ENCODE measurements around the gene BCO2. TPM values are rescaled to one million over a fixed set of nuclear protein-coding genes. Genes with fewer than 3 reads are reported as not detected.

Gene BCO2
- total RNA-seq, 1 experiment from 2014 or later: 2.5 TPM

DNA sequence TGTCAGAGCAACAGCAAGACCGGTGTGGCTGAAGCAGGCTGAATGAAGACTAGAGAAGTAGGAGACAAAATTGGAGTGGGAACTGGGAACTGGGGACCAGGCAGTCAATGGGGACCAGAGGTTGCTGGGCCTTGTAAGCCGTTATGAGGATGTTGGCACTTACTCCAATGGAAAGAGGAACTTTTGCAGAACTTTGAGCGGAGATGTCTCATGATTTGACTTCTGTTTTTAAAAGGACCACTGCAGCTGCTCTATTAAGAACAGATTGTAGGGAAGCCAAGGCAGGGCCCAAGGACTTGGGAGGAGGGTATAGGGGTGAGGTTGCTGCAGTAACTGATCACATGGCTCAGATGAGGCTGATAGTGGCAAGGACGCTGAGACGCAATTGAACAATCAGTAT is 45.7 kb upstream of the BCO2 start:
- BruUV-seq (replicated peaks): no TSS peak
- CTCF ChIA-PET: no interaction called here
- POLR2A ChIA-PET (ENCODE audit: low non-redundant PET): no interaction called here

GRCh38 chr11:112132737-112133136 is 42.6 kb upstream of the BCO2 start:
- H3K4me1 ChIP-seq (ENCODE audit: insufficient read depth, low read length, poor library complexity, severe bottlenecking): peaks cover 20% of the 10 kb centered on the region
- DNase-seq (ENCODE audit: low spot score): no peak
- POLR2A ChIA-PET (ENCODE audit: low non-redundant PET): no interaction called here

More for the DNA sequence above, 45.7 kb upstream of the BCO2 start:
- Histone ChIP-seq H3K27me3 (replicated peaks; ENCODE audit: insufficient read depth, low read depth, low read length, poor library complexity) (no peaks in the 10 kb centered on the region), H3K36me3 (ENCODE audit: insufficient read depth, low read length, poor library complexity, severe bottlenecking) (no peaks in the 10 kb centered on the region), H3K4me3 (ENCODE audit: low read depth, low read length, poor library complexity, severe bottlenecking) (no peak overlapping the region), H3K27ac (ENCODE audit: low read depth, low read length, poor library complexity, severe bottlenecking) (no peak overlapping the region), H3K4me1 (ENCODE audit: insufficient read depth, low read length, poor library complexity, severe bottlenecking) (peaks cover 20% of the 10 kb centered on the region), H3K9me3 (ENCODE audit: low read depth, low read length, poor library complexity, severe bottlenecking) (no peaks in the 10 kb centered on the region)
- DNase-seq (ENCODE audit: low spot score): no peak
- intact Hi-C loops (cut with micrococcal nuclease; ENCODE audit: unreplicated experiment): no loop called here
- TF ChIP-seq EZH2 (IDR thresholded peaks at IDR 0.05; ENCODE audit: borderline replicate concordance, low read depth, low read length, poor library complexity, severe bottlenecking): no peak
- TF ChIP-seq, protein P1, sequence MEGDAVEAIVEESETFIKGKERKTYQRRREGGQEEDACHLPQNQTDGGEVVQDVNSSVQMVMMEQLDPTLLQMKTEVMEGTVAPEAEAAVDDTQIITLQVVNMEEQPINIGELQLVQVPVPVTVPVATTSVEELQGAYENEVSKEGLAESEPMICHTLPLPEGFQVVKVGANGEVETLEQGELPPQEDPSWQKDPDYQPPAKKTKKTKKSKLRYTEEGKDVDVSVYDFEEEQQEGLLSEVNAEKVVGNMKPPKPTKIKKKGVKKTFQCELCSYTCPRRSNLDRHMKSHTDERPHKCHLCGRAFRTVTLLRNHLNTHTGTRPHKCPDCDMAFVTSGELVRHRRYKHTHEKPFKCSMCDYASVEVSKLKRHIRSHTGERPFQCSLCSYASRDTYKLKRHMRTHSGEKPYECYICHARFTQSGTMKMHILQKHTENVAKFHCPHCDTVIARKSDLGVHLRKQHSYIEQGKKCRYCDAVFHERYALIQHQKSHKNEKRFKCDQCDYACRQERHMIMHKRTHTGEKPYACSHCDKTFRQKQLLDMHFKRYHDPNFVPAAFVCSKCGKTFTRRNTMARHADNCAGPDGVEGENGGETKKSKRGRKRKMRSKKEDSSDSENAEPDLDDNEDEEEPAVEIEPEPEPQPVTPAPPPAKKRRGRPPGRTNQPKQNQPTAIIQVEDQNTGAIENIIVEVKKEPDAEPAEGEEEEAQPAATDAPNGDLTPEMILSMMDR (conservative IDR thresholded peaks at IDR 0.05; ENCODE audit: low read depth, low read length): no peak

GRCh38 chr11:112134473-112134872 is 40.8 kb upstream of the BCO2 start:
- ChIA-PET CTCF (no interaction called here), POLR2A (ENCODE audit: low non-redundant PET) (no interaction called here)
- H3K27me3 ChIP-seq (replicated peaks; ENCODE audit: insufficient read depth, low read depth, low read length, poor library complexity): no peaks in the 10 kb centered on the region
- H3K36me3 ChIP-seq (ENCODE audit: insufficient read depth, low read length, poor library complexity, severe bottlenecking): no peaks in the 10 kb centered on the region
- no peak overlapping the region for H3K4me3 ChIP-seq (ENCODE audit: low read depth, low read length, poor library complexity, severe bottlenecking)
- TF ChIP-seq EZH2 (IDR thresholded peaks at IDR 0.05; ENCODE audit: borderline replicate concordance, low read depth, low read length, poor library complexity, severe bottlenecking): no peak
- TF ChIP-seq, protein P1 (conservative IDR thresholded peaks at IDR 0.05; ENCODE audit: low read depth, low read length): no peak
- no peak for DNase-seq (ENCODE audit: low spot score)
- H3K9me3 ChIP-seq (ENCODE audit: low read depth, low read length, poor library complexity, severe bottlenecking): no peaks in the 10 kb centered on the region
- no peak overlapping the region for H3K27ac ChIP-seq (ENCODE audit: low read depth, low read length, poor library complexity, severe bottlenecking)
- intact Hi-C loops (cut with micrococcal nuclease; ENCODE audit: unreplicated experiment): no loop called here
- H3K4me1 ChIP-seq (ENCODE audit: insufficient read depth, low read length, poor library complexity, severe bottlenecking): peaks cover 2% of the 10 kb centered on the region
- BruUV-seq (replicated peaks): no TSS peak

More at GRCh38 chr11:112132737-112133136, 42.6 kb upstream of the BCO2 start:
- BruUV-seq (replicated peaks): no TSS peak
- TF ChIP-seq, protein P1 (conservative IDR thresholded peaks at IDR 0.05; ENCODE audit: low read depth, low read length): no peak
- TF ChIP-seq EZH2 (IDR thresholded peaks at IDR 0.05; ENCODE audit: borderline replicate concordance, low read depth, low read length, poor library complexity, severe bottlenecking): no peak
- H3K36me3 ChIP-seq (ENCODE audit: insufficient read depth, low read length, poor library complexity, severe bottlenecking): no peaks in the 10 kb centered on the region
- H3K9me3 ChIP-seq (ENCODE audit: low read depth, low read length, poor library complexity, severe bottlenecking): no peaks in the 10 kb centered on the region
- CTCF ChIA-PET: no interaction called here
- no peak overlapping the region for H3K4me3 ChIP-seq (ENCODE audit: low read depth, low read length, poor library complexity, severe bottlenecking)
- no peak overlapping the region for H3K27ac ChIP-seq (ENCODE audit: low read depth, low read length, poor library complexity, severe bottlenecking)
- H3K27me3 ChIP-seq (replicated peaks; ENCODE audit: insufficient read depth, low read depth, low read length, poor library complexity): no peaks in the 10 kb centered on the region
- intact Hi-C loops (cut with micrococcal nuclease; ENCODE audit: unreplicated experiment): no loop called here

Data from A673 (cell line).